Hematopoietic multipotent progenitor cell treated with erythropoietin and hydrocortisone succinate and interleukin-3 and kit ligand, for 6 days (in vitro differentiated cells): ENCODE data around the gene ADORA2B.
"Not testable (repeated sequence)": the region's sequence is repeated elsewhere in the genome, so short reads cannot be mapped to it uniquely, and the experiment has no call there.

ENCODE experiments used
- DNase-seq: peaks from one replicate; pipeline ENCODE4 v3.0.0-alpha.2; 2015

The ADORA2B gene

DNA sequence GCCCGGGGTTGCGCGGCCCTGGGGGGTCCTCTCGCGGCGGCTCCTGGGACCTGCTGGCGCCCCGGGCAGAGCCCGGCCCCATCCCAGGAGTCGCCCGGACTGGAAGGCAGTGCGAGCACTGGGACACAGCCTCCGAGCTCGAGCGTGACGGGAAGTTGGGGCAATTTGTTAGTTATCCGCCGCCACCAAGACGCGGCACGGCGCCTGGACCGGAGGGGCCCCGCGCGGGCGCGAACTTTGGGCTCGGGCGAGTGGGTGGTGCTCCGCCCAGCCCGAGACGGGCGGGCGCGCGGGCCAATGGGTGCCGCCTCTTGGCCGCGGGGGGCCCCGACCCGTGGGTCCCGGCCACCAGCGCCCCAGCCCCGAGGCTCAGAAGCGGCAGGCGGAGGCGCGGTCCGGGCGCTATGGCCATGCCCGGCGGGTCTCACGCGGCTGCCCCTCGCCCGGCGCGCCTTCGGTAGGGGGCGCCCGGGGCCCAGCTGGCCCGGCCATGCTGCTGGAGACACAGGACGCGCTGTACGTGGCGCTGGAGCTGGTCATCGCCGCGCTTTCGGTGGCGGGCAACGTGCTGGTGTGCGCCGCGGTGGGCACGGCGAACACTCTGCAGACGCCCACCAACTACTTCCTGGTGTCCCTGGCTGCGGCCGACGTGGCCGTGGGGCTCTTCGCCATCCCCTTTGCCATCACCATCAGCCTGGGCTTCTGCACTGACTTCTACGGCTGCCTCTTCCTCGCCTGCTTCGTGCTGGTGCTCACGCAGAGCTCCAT lies at the start of gene ADORA2B:
TSS of gene ADORA2B (plus strand) at position 372 of the 768 bp plus-strand sequence. CDS start at position 491, 119 bp downstream.
- peak; percentile 81 for DNase-seq

DNA sequence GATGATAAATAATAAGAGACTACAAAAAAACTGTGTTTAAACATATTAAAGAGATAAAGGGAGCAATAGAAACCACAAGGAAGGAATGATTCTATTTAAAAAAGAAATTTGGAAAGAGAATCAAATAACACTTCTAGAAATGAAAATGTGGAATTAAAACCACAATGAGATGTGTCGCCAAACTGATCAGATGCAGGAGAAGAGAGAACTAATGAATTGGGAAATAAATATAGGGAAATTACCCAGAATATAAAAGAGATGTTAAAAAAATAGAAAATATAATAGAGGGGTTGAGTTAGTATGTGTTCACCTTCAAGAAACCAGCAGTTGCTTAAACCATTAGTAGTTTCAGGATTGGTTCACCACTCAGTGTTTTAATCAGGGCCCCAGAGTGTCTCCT lies 48.7 kb upstream of the ADORA2B start:
- DNase-seq = no peak

DNA sequence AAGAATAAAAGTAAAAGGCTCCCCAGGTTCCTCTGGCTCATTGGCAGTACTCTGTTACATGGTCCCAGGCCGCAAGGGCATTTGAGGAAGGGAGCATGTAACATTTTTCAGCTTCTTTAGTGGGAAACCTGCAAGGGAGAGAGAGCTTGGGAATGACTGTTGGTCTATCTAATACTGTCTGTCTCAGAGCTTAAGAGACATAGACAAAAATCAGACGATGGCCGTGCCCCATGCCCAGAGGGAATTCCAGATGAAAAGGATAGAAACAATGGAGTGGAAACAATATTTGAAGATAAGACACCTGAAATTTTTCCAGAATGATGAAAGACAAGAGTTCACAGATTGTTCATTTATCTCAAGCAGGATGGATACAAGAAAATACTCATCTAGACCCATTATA lies 48.1 kb upstream of the ADORA2B start:
- no peak for DNase-seq

DNA sequence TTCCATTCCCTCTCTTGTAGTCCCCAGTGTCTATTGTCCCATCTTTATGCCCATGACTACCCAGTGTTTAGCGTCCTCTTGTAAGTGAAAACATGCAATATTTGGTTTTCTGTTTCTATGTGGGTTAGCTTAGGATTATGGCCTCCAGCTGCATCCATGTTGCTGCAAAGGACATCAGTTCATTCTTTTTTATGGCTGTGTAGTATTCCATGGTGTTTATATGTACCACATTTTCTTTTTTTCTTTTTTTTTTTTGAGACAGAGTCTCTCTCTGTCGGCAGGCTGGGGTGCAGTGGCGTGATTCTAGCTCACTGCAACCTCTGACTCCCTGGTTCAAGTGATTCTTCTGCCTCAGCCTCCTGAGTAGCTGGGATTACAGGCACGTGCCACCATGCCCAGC lies 45.3 kb upstream of the ADORA2B start:
- DNase-seq = not testable (repeated sequence)

DNA sequence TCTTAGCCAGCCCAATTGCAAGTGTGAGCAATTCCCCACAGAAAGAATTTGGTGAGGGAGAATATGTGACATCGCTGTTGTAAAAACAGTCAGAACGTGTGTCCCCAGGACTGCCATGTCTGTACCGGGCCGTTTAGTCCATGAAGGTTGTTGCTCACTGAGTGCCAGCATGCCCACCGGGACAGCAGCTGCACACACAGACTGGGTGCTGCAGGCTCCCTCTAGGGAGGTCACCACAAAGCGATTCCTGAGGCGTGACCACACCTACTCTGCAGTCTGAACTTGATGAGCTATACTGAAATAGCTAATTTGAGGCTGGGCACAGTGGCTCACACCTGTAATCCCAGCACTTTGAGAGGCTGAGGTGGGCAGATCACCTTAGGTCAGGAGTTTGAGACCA lies 44.1 kb upstream of the ADORA2B start:
- no peak for DNase-seq

DNA sequence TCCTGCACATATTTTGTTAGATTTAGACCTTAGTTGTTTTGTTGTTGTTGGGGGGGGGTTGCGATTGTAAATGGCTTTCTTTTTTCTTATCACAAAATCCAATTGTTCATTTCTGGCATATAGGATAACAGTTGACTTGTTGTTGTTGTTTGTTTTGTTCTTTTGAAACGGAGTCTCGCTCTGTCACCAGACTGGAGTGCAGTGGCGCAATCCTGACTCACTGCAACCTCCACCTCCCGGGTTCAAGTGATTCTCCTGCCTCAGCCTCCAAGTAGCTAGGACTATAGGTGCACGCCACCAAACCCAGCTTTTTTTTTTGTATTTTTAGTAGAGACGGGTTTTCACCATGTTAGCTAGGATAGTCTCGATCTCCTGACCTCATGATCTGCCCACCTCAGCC lies 39.7 kb upstream of the ADORA2B start:
- not testable (repeated sequence) for DNase-seq

DNA sequence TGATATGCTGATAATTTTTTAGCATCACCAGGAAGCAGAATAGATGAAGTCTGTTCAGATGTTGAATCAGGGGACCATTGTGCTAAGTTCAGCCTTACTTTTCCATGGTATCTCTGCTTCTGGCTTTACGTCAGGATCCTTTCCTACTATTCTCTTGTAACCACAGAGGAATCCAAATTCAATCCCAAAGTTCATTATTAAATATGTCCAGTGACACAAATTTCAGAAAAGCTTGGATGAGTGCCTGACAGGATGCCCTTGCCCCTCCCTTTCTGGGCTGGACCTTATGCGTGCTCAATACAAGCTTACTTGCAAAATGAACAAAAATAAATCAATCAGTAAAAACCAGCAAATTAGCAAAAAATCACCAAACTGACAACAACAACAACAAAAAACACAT lies 37.6 kb upstream of the ADORA2B start:
- no peak for DNase-seq

DNA sequence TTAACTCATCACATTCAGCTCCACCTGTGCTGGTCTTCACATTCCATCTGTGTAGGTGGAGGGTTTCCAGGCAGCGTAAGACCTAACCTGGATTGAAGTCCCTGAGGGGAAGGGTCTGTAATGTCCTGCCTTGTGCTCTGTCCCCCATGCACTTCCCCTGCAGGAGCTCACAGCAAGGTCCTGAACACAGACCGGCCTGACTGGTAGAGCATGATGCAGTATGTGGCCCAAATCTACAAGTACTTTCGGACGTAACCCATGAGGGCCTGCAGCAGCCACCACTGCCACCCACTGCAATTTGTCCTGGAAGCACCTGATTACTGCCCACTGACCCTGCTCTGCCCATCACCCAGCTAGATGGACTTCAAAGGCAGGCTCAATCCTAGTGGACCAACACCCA lies 36.6 kb upstream of the ADORA2B start:
- DNase-seq = no peak

DNA sequence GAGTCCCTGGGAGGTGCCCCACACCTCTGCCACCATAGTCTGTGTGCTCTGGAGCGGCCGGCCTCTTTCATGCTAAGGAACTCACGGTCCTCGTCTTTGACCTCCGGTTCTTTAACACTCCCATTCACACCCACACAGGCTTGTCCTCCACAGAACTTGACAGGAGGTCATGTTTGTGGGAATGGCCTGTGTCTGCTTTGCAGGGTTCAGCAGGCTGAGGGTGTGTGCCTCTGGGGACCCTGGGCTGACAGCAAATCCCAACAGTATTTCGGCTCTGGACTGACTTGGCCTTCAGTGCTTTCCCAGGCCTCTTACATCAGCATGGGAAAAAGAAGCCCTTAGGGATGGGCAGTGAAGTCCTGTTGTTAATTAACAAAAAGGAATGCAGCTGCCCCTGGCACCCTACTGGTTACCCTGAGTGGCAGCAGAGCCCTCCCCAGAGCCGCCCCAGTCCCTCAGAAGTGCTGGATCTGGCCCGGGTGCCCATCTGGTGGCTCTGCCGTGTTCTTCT lies 35.4 kb upstream of the ADORA2B start:
- DNase-seq = no peak

DNA sequence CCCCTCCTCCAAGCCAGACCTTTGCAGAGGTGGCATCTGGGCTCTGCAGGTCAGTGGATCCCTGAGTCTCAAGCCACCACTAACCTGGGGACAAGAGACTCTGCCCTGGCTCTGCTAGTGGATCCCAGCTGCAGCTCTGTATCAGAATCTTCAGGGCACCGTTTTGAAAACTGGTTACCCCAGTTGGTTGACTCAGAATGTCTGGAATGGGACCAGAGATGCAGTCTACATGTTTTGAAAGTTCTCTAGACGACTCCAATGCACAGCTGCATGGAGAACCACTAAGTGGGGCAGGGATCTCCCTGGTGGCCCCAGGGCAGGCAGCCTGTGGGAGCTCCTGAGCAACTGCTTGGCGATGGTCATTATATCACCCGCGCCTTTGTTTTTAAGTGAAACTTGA lies 34.1 kb upstream of the ADORA2B start:
- DNase-seq = no peak

DNA sequence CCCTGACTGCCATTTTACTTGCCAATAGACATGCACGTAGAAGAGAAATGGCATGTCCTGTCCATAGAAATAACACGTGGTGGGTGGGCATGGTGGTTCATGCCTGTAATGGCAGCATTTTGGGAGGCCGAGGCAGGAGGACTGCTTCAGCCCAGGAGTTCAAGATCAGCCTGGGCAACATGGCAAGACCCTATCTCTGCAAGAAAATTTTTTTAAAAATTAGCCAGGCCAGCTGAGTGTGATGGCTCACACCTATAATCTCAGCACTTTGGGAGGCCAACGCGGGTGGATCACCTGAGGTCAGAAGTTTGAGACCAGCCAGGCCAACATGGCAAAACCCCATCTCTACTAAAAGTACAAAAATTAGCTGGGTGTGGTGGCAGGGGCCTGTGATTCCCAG lies 33.2 kb upstream of the ADORA2B start:
- not testable (repeated sequence) for DNase-seq

DNA sequence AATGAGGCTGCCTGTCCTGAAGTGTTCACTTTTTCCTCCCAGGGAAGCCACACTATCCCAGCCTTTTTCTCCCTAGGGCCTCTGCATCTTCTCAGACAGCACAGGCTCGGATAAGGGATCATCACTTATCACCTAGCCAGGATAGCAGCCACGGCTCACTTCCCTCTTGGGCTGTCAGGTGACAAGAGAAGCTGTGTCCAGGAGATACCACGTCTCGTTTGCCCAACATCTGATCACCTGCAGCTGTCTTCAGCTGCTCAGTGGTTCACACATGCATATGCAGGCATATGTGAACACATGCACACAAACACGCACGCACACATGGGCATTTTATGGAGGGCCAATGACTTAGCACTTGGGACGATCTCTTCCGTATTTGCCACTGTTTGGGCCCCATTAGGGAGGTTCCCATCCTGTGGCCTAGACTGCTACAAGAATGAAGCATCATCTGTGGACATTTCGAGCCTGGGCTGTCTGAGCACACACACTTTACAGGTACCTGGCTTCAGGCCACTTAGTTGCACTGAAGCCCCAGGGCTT lies 32.4 kb upstream of the ADORA2B start:
- no peak for DNase-seq

DNA sequence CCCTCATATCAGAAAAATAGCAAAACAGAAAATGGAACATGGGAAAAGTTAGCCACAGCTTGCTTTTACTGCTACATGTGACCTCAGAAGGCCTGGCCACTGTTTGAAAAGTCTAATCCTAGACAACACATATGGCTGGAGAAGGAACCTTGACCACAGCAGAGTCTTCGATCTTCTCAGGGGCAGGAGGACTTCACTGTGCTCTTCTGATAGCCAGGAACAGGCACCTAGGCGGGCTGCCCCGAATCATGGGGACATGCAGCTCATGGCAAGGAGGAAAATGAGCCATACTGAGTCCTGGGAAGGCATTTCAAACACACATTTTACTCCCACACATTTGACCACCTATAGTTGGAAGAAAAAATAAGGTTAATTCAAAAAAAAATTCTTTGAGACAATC lies 31.1 kb upstream of the ADORA2B start:
- DNase-seq = no peak

DNA sequence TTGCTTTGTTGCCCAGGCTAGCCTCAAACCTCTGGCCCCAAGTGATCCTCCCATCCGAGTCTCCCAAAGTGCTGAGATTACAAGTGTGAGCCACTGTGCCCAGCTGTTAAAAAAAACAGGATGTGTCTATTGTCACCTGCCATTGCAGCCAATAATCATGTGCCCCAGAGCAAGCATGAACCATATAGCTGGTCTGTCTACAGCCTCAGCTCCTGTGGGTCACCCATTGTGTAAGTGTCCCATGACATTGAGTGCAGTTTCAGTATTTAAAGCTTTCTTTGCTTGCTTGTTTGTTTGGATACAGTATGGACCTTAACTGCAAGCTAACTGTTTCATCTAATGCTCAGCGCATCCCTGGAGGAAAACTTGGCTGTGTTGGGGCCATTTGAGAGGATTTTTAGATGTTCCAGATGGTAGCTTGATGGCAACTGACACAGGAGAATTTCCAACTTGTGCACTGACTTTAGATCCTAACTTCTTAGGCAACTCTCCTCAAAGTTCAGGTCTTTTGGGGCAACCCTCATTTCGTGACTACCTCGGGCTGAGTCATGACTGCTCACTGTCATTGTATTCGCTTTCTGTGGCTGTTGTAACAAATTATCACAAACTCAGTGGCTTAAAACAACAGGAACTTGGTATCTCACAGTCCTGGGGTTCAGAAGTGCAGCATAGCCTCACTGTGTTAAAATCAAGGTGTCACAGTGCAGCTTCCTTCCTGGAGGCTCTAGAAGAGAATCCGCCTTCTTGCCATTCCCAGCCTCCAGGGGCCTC lies 30.3 kb upstream of the ADORA2B start:
- peak; percentile 46 for DNase-seq

DNA sequence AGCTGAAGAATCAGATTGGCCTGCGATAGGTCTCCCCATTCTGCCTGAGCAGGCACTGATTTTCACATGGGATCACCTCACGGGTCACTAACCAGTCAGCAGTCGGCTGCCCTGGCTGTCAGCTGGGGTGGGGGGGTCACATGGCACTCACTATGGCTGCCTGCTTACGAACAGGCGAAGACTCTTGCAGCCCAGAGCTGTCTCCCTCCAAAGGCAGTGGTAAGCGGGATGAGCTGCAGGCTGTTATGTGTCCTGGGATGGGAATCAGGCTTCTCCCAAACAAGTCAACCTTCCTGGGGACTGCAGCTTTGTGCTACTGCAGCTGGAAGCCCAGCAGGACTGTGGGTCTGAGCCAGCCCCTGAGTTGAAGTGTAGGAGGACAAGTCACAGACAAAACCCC lies 29.0 kb upstream of the ADORA2B start:
- DNase-seq = no peak

DNA sequence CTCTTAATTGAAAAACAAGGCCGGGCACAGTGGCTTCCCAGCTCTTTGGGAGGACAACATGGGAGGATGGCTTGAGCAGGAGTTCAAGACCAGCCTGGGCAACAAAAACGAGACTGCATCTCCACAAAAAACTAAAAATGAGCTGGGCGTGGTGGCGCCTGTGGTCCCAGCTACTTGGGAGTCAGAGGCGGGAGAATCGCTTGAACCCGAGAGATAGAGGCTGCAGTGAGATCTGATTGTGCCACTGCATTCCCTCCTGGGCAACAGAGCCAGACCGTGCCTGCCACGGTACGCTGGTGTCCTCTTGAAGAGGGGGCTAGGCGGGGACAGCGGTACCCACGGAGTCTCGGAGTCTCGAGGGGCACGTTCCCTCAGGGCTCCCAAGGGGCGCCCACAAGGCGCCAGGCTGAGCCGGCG lies 27.9 kb upstream of the ADORA2B start:
- DNase-seq = no peak

DNA sequence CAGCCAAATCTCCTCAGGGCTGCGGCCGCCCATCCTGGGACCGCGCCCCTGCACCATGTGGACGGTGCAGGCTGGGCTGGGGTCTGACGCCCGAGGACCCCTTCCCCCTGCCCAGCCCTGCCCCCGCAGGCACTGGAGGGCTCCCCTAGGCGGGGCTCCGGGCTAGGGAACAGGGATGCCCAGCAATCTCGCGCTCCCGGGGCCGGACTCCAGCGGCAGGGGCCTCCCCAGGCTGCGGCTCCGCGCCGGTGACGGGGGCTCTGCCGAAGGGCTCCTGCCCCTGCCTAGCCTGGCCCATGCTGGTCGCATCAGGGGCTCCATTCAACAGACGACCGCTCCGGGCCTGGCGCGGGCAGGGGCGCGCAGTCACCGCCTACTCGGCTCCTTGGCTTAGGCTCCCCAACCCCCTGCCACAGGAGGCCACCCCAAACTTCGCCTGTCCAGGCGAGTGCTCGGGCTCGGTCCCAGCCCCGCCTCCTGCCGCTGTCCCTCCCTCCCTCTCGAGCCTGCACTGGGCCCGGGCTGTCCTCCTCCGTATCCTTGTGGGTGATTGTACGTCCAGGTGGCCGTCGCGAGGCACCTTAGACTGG lies 27.4 kb upstream of the ADORA2B start:
- DNase-seq = no peak

DNA sequence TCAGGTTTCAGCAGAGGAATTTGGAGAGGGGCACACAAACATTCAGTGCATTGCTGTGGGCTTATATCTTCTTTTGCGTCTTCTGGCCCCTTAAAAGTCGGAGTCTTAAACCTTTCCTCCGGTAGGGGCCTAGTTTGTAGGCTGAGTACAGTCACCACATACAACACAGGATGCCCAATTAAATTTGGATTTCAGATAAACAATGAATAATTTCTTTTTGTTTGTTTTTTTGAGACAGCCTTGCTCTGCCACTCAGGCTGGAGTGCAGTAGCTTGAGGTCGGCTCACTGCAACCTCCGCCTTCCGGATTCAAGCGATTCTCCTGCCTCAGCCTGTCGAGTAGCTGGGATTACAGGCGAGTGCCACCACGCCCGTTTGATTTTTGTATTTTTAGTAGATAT lies 26.7 kb upstream of the ADORA2B start:
- no peak for DNase-seq

DNA sequence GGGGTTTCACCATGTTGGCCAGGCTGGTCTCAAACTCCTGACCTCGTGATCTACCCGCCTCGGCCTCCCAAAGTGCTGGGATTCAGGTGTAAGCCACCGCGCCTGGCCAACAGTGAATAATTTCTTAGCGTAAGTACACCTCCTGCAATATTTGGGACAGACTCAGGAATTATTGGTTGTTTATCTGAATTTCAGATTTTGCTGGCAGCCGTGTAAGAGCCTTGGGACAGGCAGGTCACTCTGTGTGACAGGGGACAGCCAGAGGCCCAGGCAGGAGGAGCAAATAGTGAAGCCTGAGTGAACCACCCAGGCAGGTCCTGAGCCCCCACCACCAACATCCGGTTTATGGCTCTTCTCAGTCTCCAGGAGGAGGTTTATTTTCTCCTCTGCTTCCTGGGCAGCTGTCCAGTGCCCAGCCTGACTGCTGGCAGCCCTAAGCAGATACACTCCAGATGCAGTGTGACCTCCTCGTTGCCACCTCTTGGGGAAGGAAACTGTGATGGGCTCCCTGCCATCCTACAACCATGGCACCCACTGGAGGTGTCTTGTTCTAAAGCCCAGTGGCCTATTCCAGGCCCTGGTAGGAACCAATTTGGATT lies 26.2 kb upstream of the ADORA2B start:
- no peak for DNase-seq

DNA sequence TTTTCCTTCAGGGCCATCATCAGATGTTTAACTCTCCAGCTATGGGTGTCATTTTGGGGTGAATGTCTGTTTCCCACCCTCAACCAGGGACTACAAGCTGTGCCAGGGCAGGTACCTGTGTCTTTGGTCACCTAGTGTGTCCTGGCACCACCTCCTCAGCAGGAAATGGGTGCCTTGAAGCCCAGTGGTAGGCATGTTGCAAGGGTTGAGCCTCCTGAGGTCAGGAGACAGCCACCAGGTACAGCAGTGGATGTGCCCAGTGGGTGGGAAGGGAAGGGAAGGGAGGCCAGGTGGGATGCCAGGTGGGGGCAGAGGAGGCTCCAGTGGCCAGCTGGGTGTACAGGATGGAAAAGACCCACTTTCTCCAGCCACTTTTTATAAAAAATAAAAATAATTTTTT lies 25.5 kb upstream of the ADORA2B start:
- DNase-seq = no peak

DNA sequence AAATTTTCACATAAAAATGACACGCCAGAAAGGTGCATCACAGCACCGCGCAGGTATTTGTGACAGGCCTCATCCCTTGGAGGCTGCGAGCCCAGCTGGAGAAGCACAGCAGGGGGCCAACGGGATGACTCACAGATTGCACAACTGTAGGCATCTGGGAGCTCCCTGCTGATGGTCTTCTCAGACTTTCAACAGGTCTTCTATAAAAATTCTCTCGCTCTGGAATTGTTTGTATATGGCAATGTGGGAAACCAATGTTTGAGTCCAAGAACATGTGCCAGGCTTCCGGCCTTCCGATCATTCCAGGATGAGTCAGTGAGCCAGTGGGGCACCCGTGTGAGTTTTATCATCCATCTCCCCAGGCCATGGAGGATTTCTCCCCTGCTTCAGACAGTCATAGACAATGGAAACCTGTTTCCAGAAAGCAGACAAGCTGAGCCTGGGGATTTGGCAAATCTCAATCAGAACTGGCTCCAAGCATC lies 24.1 kb upstream of the ADORA2B start:
- no peak for DNase-seq

DNA sequence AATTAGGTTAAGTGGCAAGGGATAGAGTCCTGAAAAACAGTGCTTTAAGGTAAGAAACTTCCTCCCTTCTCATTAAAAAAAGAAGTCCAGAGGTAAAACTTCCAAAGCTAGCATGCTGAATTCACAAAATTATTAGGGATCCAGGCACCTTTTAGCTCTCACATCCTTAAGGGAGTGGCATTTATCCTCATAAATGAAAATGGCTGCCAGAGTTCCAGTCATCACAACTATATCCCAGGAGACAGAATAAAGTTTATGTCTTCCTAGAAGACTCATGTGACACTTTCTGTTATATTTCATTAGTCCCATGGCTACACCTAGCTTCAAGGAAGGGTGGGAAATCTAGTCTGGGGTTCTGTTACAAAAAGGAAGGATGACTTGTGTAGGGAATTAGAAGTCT lies 23.3 kb upstream of the ADORA2B start:
- DNase-seq = no peak

DNA sequence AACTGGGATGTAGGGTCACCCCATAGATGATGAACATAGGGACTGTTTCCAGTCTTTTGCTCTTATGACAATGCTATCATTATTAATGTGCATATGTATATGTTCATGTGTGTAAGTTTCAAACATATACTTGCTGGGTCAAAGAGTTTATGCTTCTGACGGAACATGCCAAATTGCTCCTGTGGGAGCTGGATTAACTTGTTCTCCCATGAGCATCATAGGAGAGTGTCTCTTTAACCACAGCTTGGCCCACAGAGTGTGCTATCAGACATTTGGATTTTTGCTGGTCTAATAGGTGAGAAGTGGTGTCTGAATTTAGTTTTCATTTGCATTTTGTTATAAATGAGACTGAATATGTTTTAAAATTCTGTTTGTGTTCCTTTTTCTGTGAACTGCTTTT lies 22.3 kb upstream of the ADORA2B start:
- no peak for DNase-seq
